Gastrocnemius medialis (tissue), 4 donors: ENCODE data around the gene NEDD4. TPM values are rescaled to one million over a fixed set of nuclear protein-coding genes. Genes with fewer than 3 reads are reported as not detected.

Experiments used
- ATAC-seq, 2 donors: fragments of 150-250 bp; one replicate each; pipeline ENCODE4 v1.9.1; 2016
- DNase-seq, 2 donors: peaks; one replicate each; pipeline ENCODE4 v3.0.0-alpha.2; 2019
- H3K27ac ChIP-seq, 4 donors: fragments of 200-600 bp; sonication (generic); 1 replicate in 1 of 4; 2 replicates in 3 of 4; pipeline ENCODE4 v1.5.1; 2016 to 2018; ENCODE audit warnings: mild to moderate bottlenecking in 2 of 4, moderate library complexity in 1 of 4
- H3K27me3 ChIP-seq, 3 donors: fragments of 200-600 bp; sonication (generic) in 2 of 3; 1 replicate in 1 of 3; 2 replicates in 2 of 3; pipeline versions ENCODE4 v1.5.1 to v1.6.0; 2016 to 2019; ENCODE audit warnings: mild to moderate bottlenecking in 1 of 3, moderate library complexity in 1 of 3
- H3K36me3 ChIP-seq, 2 donors: fragments of 200-600 bp; sonication (generic) in 1 of 2; one replicate each; pipeline ENCODE4 v1.5.1; 2017 to 2018
- H3K4me1 ChIP-seq, 2 donors: fragments of 200-600 bp; sonication (generic) in 1 of 2; one replicate each; pipeline ENCODE4 v1.5.1; 2016 to 2017; ENCODE audit warnings: mild to moderate bottlenecking in 2 of 2
- H3K4me3 ChIP-seq, 4 donors: fragments of 200-600 bp; sonication (generic) in 3 of 4; 1 replicate in 1 of 4; 2 replicates in 3 of 4; pipeline ENCODE4 v1.5.1; 2016 to 2019; ENCODE audit warnings: mild to moderate bottlenecking in 2 of 4
- H3K9me3 ChIP-seq, 3 donors: fragments of 200-600 bp; sonication (generic) in 2 of 3; 1 replicate in 1 of 3; 2 replicates in 2 of 3; pipeline ENCODE4 v1.5.1; 2016 to 2019
- CTCF ChIP-seq, 5 experiments: fragments of 450-650 bp in 3 of 5; fragments of 200-600 bp in 2 of 5; sonication (generic) in 2 of 5; IDR thresholded peaks in 4 of 5; conservative IDR thresholded peaks in 1 of 5; 1 replicate in 4 of 5; 2 replicates in 1 of 5; pipeline ENCODE4 v1.5.1; 2016 to 2019; ENCODE audit warnings: antibody characterized with exemption in 5 of 5, mild to moderate bottlenecking in 3 of 5, moderate library complexity in 3 of 5
- POLR2A ChIP-seq, 2 donors: fragments of 450-650 bp; IDR thresholded peaks; one replicate each; pipeline ENCODE4 v1.6.1; 2017; ENCODE audit warnings: antibody characterized with exemption in 2 of 2, mild to moderate bottlenecking in 2 of 2, moderate library complexity in 2 of 2
- in situ Hi-C, 4 donors: fragments of 200-750 bp; cut with MboI; loops; one replicate each; pipeline versions ENCODE4 v1.15.0 to v1.8.0; 2017; ENCODE audit warnings: low sequenced_read_pairs in 4 of 4
- intact Hi-C: fragments of 100-400 bp; cut with DNase I; formaldehyde crosslinking; loops from one replicate; pipeline ENCODE4 v1.15.1; 2023; ENCODE audit warnings: low total_unique reads
- total RNA-seq, 4 donors: library from RNA; depleted of rRNA; stranded (reverse); fragments of >200 nt; gene quantifications; one replicate each; pipeline versions ENCODE4 v1.1.0 to v1.2.3, GENCODE V29; 2016

NEDD4 gene
- total RNA-seq, 4 donors from 2014 or later, result 45.4 to 475 (median 205) TPM

- no peak for DNase-seq
- no peak for ATAC-seq
- Histone ChIP-seq H3K9me3 (no peaks in the 10 kb centered on the region), H3K36me3 (no peaks in the 10 kb centered on the region), H3K27me3 (no peaks in the 10 kb centered on the region), H3K27ac (no peak overlapping the region), H3K4me1 (no peaks in the 10 kb centered on the region), H3K4me3 (no peak overlapping the region)
- TF ChIP-seq POLR2A (IDR thresholded peaks at IDR 0.05) (no peak), CTCF (IDR thresholded peaks at IDR 0.05 in 4 of 5, conservative IDR thresholded peaks at IDR 0.05 in 1 of 5) (no peak)
- intact Hi-C loops (no loop called here), in situ Hi-C loops (no loop called here)
Measured at GRCh38 chr15:56019819-56020486, 26.5 kb upstream of the NEDD4 start.

- intact Hi-C loops, result no loop called here
Measured at GRCh38 chr15:56019060-56019793, 25.8 kb upstream of the NEDD4 start.

GRCh38 chr15:56017920-56018319 is 24.5 kb upstream of the NEDD4 start:
- Histone ChIP-seq H3K27ac (no peak overlapping the region), H3K4me1 (no peaks in the 10 kb centered on the region), H3K36me3 (no peaks in the 10 kb centered on the region), H3K9me3 (no peaks in the 10 kb centered on the region), H3K27me3 (no peaks in the 10 kb centered on the region), H3K4me3 (no peak overlapping the region)
- no peak for TF ChIP-seq POLR2A (IDR thresholded peaks at IDR 0.05)
- no peak for TF ChIP-seq CTCF (IDR thresholded peaks at IDR 0.05 in 4 of 5, conservative IDR thresholded peaks at IDR 0.05 in 1 of 5)
- in situ Hi-C loops (no loop called here), intact Hi-C loops (no loop called here)
- ATAC-seq (no peak), DNase-seq (no peak)

More at GRCh38 chr15:56019060-56019793, 25.8 kb upstream of the NEDD4 start:
- DNase-seq (no peak), ATAC-seq (no peak)
- no peak overlapping the region for H3K4me3 ChIP-seq
- TF ChIP-seq CTCF (IDR thresholded peaks at IDR 0.05 in 4 of 5, conservative IDR thresholded peaks at IDR 0.05 in 1 of 5), result no peak
- no peak for TF ChIP-seq POLR2A (IDR thresholded peaks at IDR 0.05)
- H3K4me1 ChIP-seq, result no peaks in the 10 kb centered on the region
- H3K27ac ChIP-seq, result no peak overlapping the region
- no peaks in the 10 kb centered on the region for H3K36me3 ChIP-seq
- H3K9me3 ChIP-seq, result no peaks in the 10 kb centered on the region
- in situ Hi-C loops, result no loop called here
- no peaks in the 10 kb centered on the region for H3K27me3 ChIP-seq

GRCh38 chr15:56017511-56017910 is 24.1 kb upstream of the NEDD4 start:
- Histone ChIP-seq H3K9me3 (no peaks in the 10 kb centered on the region), H3K27me3 (no peaks in the 10 kb centered on the region), H3K36me3 (no peaks in the 10 kb centered on the region), H3K4me1 (no peaks in the 10 kb centered on the region), H3K4me3 (no peak overlapping the region), H3K27ac (no peak overlapping the region)
- intact Hi-C loops (no loop called here), in situ Hi-C loops (no loop called here)
- ATAC-seq (no peak), DNase-seq (no peak)
- TF ChIP-seq POLR2A (IDR thresholded peaks at IDR 0.05) (no peak), CTCF (IDR thresholded peaks at IDR 0.05 in 4 of 5, conservative IDR thresholded peaks at IDR 0.05 in 1 of 5) (no peak)
